Stomach (tissue), 9 donors: ENCODE data around the gene INTS7. TPM values are rescaled to one million over a fixed set of nuclear protein-coding genes. Genes with fewer than 3 reads are reported as not detected.

Source experiments
- DNase-seq, 2 donors: peaks; one replicate each; pipeline versions ENCODE4 v3.0.0 to v3.0.0-alpha.2; 2013 to 2019
- H3K27ac ChIP-seq, 5 donors: fragments of 200-600 bp in 4 of 5; sonication (generic) in 4 of 5; one replicate each; pipeline ENCODE4 v1.5.1; 2013 to 2019; ENCODE audit warnings: mild to moderate bottlenecking in 1 of 5, moderate library complexity in 1 of 5
- H3K27me3 ChIP-seq, 3 donors: fragments of 200-600 bp; sonication (generic); one replicate each; pipeline ENCODE4 v1.5.1; 2017 to 2019; ENCODE audit warnings: mixed run types in 1 of 3
- H3K36me3 ChIP-seq, 4 donors: fragments of 200-600 bp; sonication (generic); 1 replicate in 3 of 4; 2 replicates in 1 of 4; pipeline ENCODE4 v1.5.1; 2016 to 2019
- H3K4me1 ChIP-seq, 4 donors: fragments of 200-600 bp; sonication (generic); one replicate each; pipeline ENCODE4 v1.5.1; 2016 to 2019
- H3K4me3 ChIP-seq, 4 donors: fragments of 200-600 bp; sonication (generic) in 3 of 4; one replicate each; pipeline ENCODE4 v1.5.1; 2016 to 2019; ENCODE audit warnings: mild to moderate bottlenecking in 1 of 4
- H3K9me3 ChIP-seq, 4 donors: fragments of 200-600 bp; sonication (generic); one replicate each; pipeline ENCODE4 v1.5.1; 2016 to 2019
- EP300 ChIP-seq: sonication (generic); formaldehyde crosslinking; IDR thresholded peaks from one replicate; pipeline ENCODE4 v1.6.1; 2017; ENCODE audit warnings: antibody characterized with exemption
- POLR2A ChIP-seq, 4 donors: fragments of 450-650 bp; IDR thresholded peaks; one replicate each; pipeline ENCODE4 v1.6.1; 2016; ENCODE audit warnings: antibody characterized with exemption in 4 of 4, control low read depth in 2 of 4, mild to moderate bottlenecking in 1 of 4, moderate library complexity in 1 of 4
- POLR2AphosphoS5 ChIP-seq, 3 donors: sonication (generic); formaldehyde crosslinking; IDR thresholded peaks; one replicate each; pipeline ENCODE4 v1.6.1; 2016; ENCODE audit warnings: antibody characterized with exemption in 3 of 3
- WGBS, 5 donors: extraction: QIAGEN DNeasy Blood & Tissue Kit in 3 of 5; methylation state at CpG; one replicate each; pipeline versions ENCODE4 v1.1.5 to v1.1.7; 2013 to 2018; 5-methylcytosine and 5-hydroxymethylcytosine counted together
- intact Hi-C: fragments of 100-400 bp; cut with DNase I; formaldehyde crosslinking; loops from one replicate; pipeline ENCODE4 v1.15.1; 2023; ENCODE audit warnings: low total_unique reads
- polyA plus RNA-seq, 3 donors: library from polyadenylated mRNA; stranded (reverse); fragments of 200-250 nt; gene quantifications; one replicate each; pipeline ENCODE4 v1.2.3, GENCODE V29; 2013
- total RNA-seq, 5 donors: library from RNA; depleted of rRNA; stranded (reverse); fragments of >200 nt; gene quantifications; one replicate each; pipeline versions ENCODE4 v1.1.0 to v1.2.3, GENCODE V29; 2014 to 2016
- TF ChIP-seq, protein P1 (sequence below), 7 experiments: fragments of 450-650 bp in 4 of 7; fragments of 200-600 bp in 3 of 7; sonication (generic) in 3 of 7; IDR thresholded peaks; one replicate each; pipeline ENCODE4 v1.5.1; 2016 to 2019; ENCODE audit warnings: antibody characterized with exemption in 7 of 7, control low read depth in 2 of 7, mild to moderate bottlenecking in 1 of 7
- donor health status: healthy with polysubstance abuse.
- donor health status: Bipolar disorder and iron deficiency.
- donor health status: healthy.

The INTS7 gene
- total and polyA plus RNA-seq, 8 donors, result 1.2 to 156 (median 9.5) TPM

DNA sequence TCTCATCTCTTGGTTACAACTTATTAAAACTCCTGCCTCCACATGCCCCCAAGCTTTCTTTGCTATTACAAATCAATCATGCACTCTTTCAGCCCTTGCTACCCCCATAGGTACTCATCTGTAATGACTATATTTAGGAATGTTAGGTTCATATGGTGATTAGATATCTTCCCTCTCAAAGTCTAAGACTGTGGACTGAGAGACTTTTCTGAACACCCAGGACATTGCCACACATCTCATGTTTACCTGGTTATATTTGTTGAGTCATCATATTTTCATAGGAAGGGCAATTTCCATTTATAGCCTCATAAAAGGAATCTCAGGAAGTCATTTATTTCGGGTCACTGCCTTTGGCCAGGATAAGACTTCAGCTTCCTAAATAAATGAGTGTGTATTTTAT lies 123.3 kb downstream of the INTS7 start:
- Histone ChIP-seq H3K9me3 (no peaks in the 10 kb centered on the region), H3K4me3 (no peak overlapping the region), H3K27me3 (peaks cover 0 to 5% (median 0%) of the 10 kb centered on the region in 3 donors), H3K27ac (no peak overlapping the region), H3K36me3 (no peaks in the 10 kb centered on the region), H3K4me1 (peaks cover 0 to 7% (median 2%) of the 10 kb centered on the region in 4 donors)
- no peak for DNase-seq
- TF ChIP-seq POLR2A (IDR thresholded peaks at IDR 0.05) (no peak), POLR2AphosphoS5 (IDR thresholded peaks at IDR 0.05) (no peak), EP300 (no peak)
- TF ChIP-seq, protein P1, sequence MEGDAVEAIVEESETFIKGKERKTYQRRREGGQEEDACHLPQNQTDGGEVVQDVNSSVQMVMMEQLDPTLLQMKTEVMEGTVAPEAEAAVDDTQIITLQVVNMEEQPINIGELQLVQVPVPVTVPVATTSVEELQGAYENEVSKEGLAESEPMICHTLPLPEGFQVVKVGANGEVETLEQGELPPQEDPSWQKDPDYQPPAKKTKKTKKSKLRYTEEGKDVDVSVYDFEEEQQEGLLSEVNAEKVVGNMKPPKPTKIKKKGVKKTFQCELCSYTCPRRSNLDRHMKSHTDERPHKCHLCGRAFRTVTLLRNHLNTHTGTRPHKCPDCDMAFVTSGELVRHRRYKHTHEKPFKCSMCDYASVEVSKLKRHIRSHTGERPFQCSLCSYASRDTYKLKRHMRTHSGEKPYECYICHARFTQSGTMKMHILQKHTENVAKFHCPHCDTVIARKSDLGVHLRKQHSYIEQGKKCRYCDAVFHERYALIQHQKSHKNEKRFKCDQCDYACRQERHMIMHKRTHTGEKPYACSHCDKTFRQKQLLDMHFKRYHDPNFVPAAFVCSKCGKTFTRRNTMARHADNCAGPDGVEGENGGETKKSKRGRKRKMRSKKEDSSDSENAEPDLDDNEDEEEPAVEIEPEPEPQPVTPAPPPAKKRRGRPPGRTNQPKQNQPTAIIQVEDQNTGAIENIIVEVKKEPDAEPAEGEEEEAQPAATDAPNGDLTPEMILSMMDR (IDR thresholded peaks at IDR 0.05), result no peak
- intact Hi-C loops, result no loop called here
- 32 to 55% (median 45%) methylated on average over 1 of the region's 1 CpG for WGBS, 5 donors

DNA sequence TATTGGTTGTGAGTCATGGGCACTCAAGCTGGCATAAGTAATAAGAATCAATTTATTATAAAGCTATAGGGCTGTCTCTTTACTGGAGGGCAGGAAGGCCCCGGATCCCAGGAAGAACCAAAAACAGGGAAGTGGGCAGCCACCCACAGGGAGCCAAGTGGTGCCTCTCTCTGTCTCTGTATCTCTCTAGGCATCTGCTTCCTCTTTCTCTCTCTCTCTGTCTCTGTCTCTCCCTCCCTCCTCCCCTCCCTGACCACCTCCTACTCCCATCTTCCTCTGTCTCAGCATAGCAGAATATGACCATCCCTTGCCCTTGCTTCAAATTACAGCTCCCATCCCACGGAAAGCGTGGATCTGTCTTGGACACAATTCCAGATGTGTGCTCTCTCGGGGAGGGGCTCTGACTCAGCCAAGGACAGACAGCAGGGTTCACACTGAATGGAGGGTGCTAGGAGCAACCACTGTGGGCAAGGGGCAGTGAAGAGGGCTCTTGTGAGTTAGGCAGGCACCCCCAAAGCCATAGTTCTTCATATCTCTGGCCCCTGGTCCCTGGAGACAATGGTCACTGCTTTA lies 124.4 kb downstream of the INTS7 start:
- WGBS, 5 donors, result 66 to 82% (median 80%) methylated on average over 4 of the region's 4 CpGs
- Histone ChIP-seq H3K4me1 (peaks cover 0 to 7% (median 2%) of the 10 kb centered on the region in 4 donors), H3K36me3 (no peaks in the 10 kb centered on the region), H3K4me3 (no peak overlapping the region), H3K27ac (no peak overlapping the region), H3K27me3 (peaks cover 0 to 5% (median 0%) of the 10 kb centered on the region in 3 donors), H3K9me3 (no peaks in the 10 kb centered on the region)
- TF ChIP-seq POLR2AphosphoS5 (IDR thresholded peaks at IDR 0.05) (no peak), POLR2A (IDR thresholded peaks at IDR 0.05) (no peak), EP300 (no peak)
- TF ChIP-seq, protein P1 (IDR thresholded peaks at IDR 0.05), result no peak
- DNase-seq, result no peak
- intact Hi-C loops, result no loop called here

DNA sequence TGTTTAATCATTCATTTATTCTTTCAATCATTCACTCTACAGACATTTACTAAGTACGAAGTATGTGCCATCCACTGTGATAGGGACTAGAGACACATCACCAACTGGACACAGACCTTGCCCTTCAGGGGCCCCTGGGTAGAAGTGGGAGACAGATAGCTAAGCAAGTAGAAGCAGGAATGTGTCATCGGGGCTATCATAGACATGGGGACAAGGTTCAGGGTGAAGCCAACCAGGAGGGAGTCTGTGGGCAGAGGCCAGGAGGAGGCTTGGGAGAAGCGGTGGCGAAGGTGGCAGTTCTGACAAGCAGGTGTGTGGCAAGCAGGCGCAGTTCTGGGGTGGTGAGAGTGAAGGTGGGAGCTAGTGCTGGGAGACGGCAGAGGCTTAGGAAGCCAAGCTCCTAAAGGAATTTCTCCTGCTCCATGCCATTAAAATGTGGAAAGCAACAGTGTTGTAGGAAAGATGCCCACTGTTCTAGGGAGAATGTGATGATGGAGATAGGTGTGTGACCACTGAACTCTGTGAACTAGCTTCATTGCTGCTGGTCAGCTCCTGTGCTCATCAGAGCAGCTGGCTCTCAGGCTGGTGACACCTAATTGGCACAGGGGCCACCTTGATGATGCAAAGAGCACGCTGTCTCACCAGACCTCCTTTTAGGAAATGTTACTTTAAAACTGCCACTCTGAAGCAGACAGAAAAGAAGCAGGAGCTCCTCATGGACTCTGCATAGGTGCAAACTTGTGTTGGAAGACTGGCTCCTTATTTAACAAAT lies 125.1 kb downstream of the INTS7 start:
- DNase-seq, result no peak
- peaks cover 0 to 5% (median 0%) of the 10 kb centered on the region in 3 donors for H3K27me3 ChIP-seq
- no peak overlapping the region for H3K27ac ChIP-seq
- H3K9me3 ChIP-seq, result no peaks in the 10 kb centered on the region
- H3K4me1 ChIP-seq, result peaks cover 0 to 7% (median 2%) of the 10 kb centered on the region in 4 donors
- TF ChIP-seq, protein P1 (IDR thresholded peaks at IDR 0.05), result no peak
- 83 to 94% (median 90%) methylated on average over 7 of the region's 7 CpGs for WGBS, 5 donors
- intact Hi-C loops, result no loop called here
- no peaks in the 10 kb centered on the region for H3K36me3 ChIP-seq
- H3K4me3 ChIP-seq, result no peak overlapping the region

DNA sequence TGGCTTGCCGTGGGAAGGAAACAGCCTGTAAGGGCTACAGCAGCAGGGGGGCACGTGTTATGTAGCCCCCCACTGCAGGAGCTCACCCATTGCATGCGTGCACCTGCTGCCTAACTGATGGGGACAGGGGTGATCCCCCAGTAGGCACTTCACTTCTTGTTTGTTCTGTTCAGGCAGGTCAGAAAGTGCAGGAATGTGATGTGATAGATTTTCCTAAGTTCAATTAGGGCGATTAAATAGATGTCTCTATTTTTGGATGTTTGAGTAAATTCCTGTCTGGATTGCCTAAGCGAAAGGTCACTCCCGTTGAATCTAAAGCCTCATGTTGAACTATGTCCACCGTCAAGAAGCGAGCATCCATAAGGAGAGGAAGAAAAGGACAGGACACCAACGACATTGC lies 126.0 kb downstream of the INTS7 start:
- no peak overlapping the region for H3K27ac ChIP-seq
- H3K4me1 ChIP-seq, result peaks cover 0 to 7% (median 2%) of the 10 kb centered on the region in 4 donors
- no peaks in the 10 kb centered on the region for H3K9me3 ChIP-seq
- no peak overlapping the region for H3K4me3 ChIP-seq
- intact Hi-C loops, result no loop called here
- no peaks in the 10 kb centered on the region for H3K36me3 ChIP-seq
- peaks cover 0 to 5% (median 0%) of the 10 kb centered on the region in 3 donors for H3K27me3 ChIP-seq
- TF ChIP-seq EP300, result no peak
- TF ChIP-seq, protein P1 (IDR thresholded peaks at IDR 0.05), result no peak
- TF ChIP-seq POLR2AphosphoS5 (IDR thresholded peaks at IDR 0.05), result no peak
- TF ChIP-seq POLR2A (IDR thresholded peaks at IDR 0.05), result no peak
- 58 to 69% (median 63%) methylated on average over 8 to 9 of the region's 9 CpGs for WGBS, 5 donors
- DNase-seq, result no peak
